B cell (primary cell): ENCODE results near the gene PCDHGC3. TPM values are rescaled to one million over a fixed set of nuclear protein-coding genes. Genes with fewer than 3 reads are reported as not detected.

ENCODE experiments used
- ATAC-seq: fragments of 200-7000 bp; cut with Tn5 transposase; one replicate; pipeline ENCODE4 v1.10.0; 2021; ENCODE audit warnings: low read depth, mild to moderate bottlenecking, moderate number of reproducible peaks, moderate library complexity
- CTCF ChIA-PET: fragments of 350-600 bp; sonication (Branson Sonifier 250); formaldehyde crosslinking; loops from one replicate; lab custom pipeline; 2021; ENCODE audit warnings: antibody characterized with exemption, inconsistent platforms; lab: Charles Lee
- POLR2A ChIA-PET: fragments of 350-600 bp; sonication (Branson Sonifier 250); formaldehyde crosslinking; loops from one replicate; lab custom pipeline; 2021; ENCODE audit warnings: antibody characterized with exemption; lab: Charles Lee
- DNase-seq: peaks from one replicate; pipeline ENCODE4 v3.0.0; 2013
- H2AFZ ChIP-seq: 2 replicates; pipeline ENCODE4 v1.6.1; 2012; ENCODE audit warnings: mild to moderate bottlenecking, low read depth, low read length; ENCODE audit not compliant: insufficient read depth, poor library complexity, severe bottlenecking
- H3K27ac ChIP-seq, 2 donors: 1 replicate in 1 of 2; 2 replicates in 1 of 2; pipeline ENCODE4 v1.5.1; 2012 to 2013; ENCODE audit warnings: low read length in 2 of 2, mild to moderate bottlenecking in 2 of 2, moderate library complexity in 1 of 2
- H3K27me3 ChIP-seq, 4 experiments: fragments of 200-600 bp in 1 of 4; sonication (generic) in 1 of 4; replicated peaks in 1 of 4; 1 replicate in 2 of 4; 2 replicates in 2 of 4; pipeline versions ENCODE4 v1.6.1 to v1.7.0; 2013 to 2016; ENCODE audit warnings: low read length in 3 of 4, mild to moderate bottlenecking in 2 of 4, mixed read lengths in 1 of 4, moderate library complexity in 1 of 4; ENCODE audit not compliant: insufficient read depth in 4 of 4, control insufficient read depth in 3 of 4; ENCODE audit errors: control extremely low read depth in 1 of 4
- H3K36me3 ChIP-seq, 2 experiments: replicated peaks in 1 of 2; 1 replicate in 1 of 2; 2 replicates in 1 of 2; pipeline versions ENCODE4 v1.6.1 to v1.7.1; 2013; ENCODE audit warnings: low read length in 1 of 2; ENCODE audit not compliant: insufficient read depth in 2 of 2, control insufficient read depth in 1 of 2; ENCODE audit errors: control extremely low read depth in 1 of 2, extremely low read depth in 1 of 2
- H3K4me1 ChIP-seq, 2 donors: fragments of 200-600 bp in 1 of 2; sonication (generic) in 1 of 2; 1 replicate in 1 of 2; 2 replicates in 1 of 2; pipeline versions ENCODE4 v1.5.1 to v1.6.1; 2013 to 2017; ENCODE audit warnings: low read length in 2 of 2; ENCODE audit not compliant: control insufficient read depth in 2 of 2, insufficient read depth in 2 of 2
- H3K4me2 ChIP-seq: replicated peaks from 2 replicates; pipeline ENCODE3; 2012; ENCODE audit warnings: mild to moderate bottlenecking, low read depth, low read length; ENCODE audit not compliant: poor library complexity, severe bottlenecking
- H3K4me3 ChIP-seq, 5 experiments: fragments of 200-600 bp in 1 of 5; sonication (generic) in 1 of 5; 1 replicate in 3 of 5; 2 replicates in 2 of 5; pipeline versions ENCODE4 v1.5.1 to v1.7.0; 2011 to 2016; ENCODE audit warnings: low read length in 4 of 5, mild to moderate bottlenecking in 4 of 5, low read depth in 2 of 5, control low read depth in 1 of 5, moderate library complexity in 1 of 5; ENCODE audit not compliant: insufficient read depth in 1 of 5; ENCODE audit errors: control extremely low read depth in 1 of 5, extremely low read depth in 1 of 5
- H3K79me2 ChIP-seq: fragments of 200-600 bp; sonication (generic); one replicate; pipeline ENCODE4 v1.6.0; 2016; ENCODE audit warnings: low read length; ENCODE audit not compliant: control insufficient read depth, insufficient read depth
- H3K9ac ChIP-seq: fragments of 200-600 bp; sonication (generic); 2 replicates; pipeline ENCODE4 v1.6.1; 2017; ENCODE audit warnings: mild to moderate bottlenecking, low read length, moderate library complexity
- H3K9me3 ChIP-seq, 3 donors: one replicate each; pipeline versions ENCODE4 v1.6.1 to v1.7.1; 2013; ENCODE audit warnings: low read length in 2 of 3; ENCODE audit not compliant: control insufficient read depth in 2 of 3, insufficient read depth in 1 of 3; ENCODE audit errors: control extremely low read depth in 1 of 3
- H4K20me1 ChIP-seq: 2 replicates; pipeline ENCODE4 v1.6.0; 2012; ENCODE audit warnings: mild to moderate bottlenecking, low read length; ENCODE audit not compliant: insufficient read depth, control insufficient read depth, poor library complexity, severe bottlenecking
- H3K27ac Mint-ChIP-seq: one replicate; pipeline ENCODE4 v1.8.0; 2021; ENCODE audit warnings: mixed read lengths
- H3K27me3 Mint-ChIP-seq: one replicate; pipeline ENCODE4 v1.8.0; 2021; ENCODE audit warnings: mixed read lengths
- H3K4me1 Mint-ChIP-seq: one replicate; pipeline ENCODE4 v1.8.0; 2021; ENCODE audit warnings: mixed read lengths
- H3K4me3 Mint-ChIP-seq: one replicate; pipeline ENCODE4 v1.8.0; 2021; ENCODE audit warnings: mixed read lengths
- H3K9me3 Mint-ChIP-seq: one replicate; pipeline ENCODE4 v1.8.0; 2022; ENCODE audit warnings: mixed read lengths; ENCODE audit not compliant: insufficient read depth
- CTCF ChIP-seq: fragments of 200-600 bp; IDR thresholded peaks from one replicate; pipeline ENCODE4 v1.8.0; 2022; ENCODE audit warnings: antibody characterized with exemption, mild to moderate bottlenecking
- EZH2 ChIP-seq: IDR thresholded peaks from 2 replicates; pipeline ENCODE4 v1.6.1; 2012; ENCODE audit warnings: borderline replicate concordance, low read depth, mild to moderate bottlenecking, moderate library complexity, low read length; ENCODE audit not compliant: insufficient read depth, poor library complexity, severe bottlenecking
- WGBS: methylation state at CpG from one replicate; pipeline ENCODE4 v1.1.5; 2013; ENCODE audit warnings: missing lambda C conversion rate; ENCODE audit not compliant: insufficient coverage; 5-methylcytosine and 5-hydroxymethylcytosine counted together
- intact Hi-C: fragments of 100-400 bp; cut with micrococcal nuclease; formaldehyde crosslinking; loops from one replicate; pipeline ENCODE4 v1.10.0; 2022
- polyA minus RNA-seq: library from RNA; depleted of rRNA, polyadenylated mRNA; stranded (reverse); fragments of >200 nt; gene quantifications from 2 replicates; pipeline ENCODE4 v1.2.3, GENCODE V29; 2012
- polyA plus RNA-seq: library from polyadenylated mRNA; depleted of rRNA; stranded (reverse); fragments of >200 nt; gene quantifications from 2 replicates; pipeline ENCODE4 v1.2.3, GENCODE V29; 2012
- total RNA-seq, 2 donors: library from RNA; stranded (reverse); fragments of 120-200 nt in 1 of 2; gene quantifications; 1 replicate in 1 of 2; 2 replicates in 1 of 2; pipeline versions ENCODE4 v1.2.3 to v1.2.4, GENCODE V29; 2013 to 2022

PCDHGC3 gene
- total RNA-seq = 1.9 and 2.0 TPM in 2 replicates
- total RNA-seq (2013) = 1.6 TPM
- polyA plus RNA-seq = 0.12 and 0.88 TPM in 2 replicates
- polyA minus RNA-seq = 1.00 and 1.7 TPM in 2 replicates

- Histone ChIP-seq H3K4me1 (peaks cover 23 to 32% of the 10 kb centered on the region in 2 donors), H3K36me3 (no peaks in the 10 kb centered on the region), H3K27me3 (peaks cover 0 to 47% (median 30%) of the 10 kb centered on the region in 4 experiments), H4K20me1 (no peaks in the 10 kb centered on the region), H3K4me2 (peak within 1 kb of the TSS; percentile 76), H3K9ac (peak within 1 kb of the TSS; percentile 60), H3K9me3 (peaks cover 0 to 13% (median 0%) of the 10 kb centered on the region in 3 donors), H3K4me3 (peak within 1 kb of the TSS; percentile 35 to 64 (median 49)), H2AFZ (peak within 1 kb of the TSS; percentile 66), H3K79me2 (no peaks in the 10 kb centered on the region), H3K27ac (no peak within 1 kb of the TSS)
- Mint-ChIP-seq H3K4me1 (peaks cover 29% of the 10 kb centered on the region), H3K27ac (peak within 1 kb of the TSS; percentile 47), H3K27me3 (peaks cover 36% of the 10 kb centered on the region), H3K4me3 (peak within 1 kb of the TSS; percentile 95), H3K9me3 (no peaks in the 10 kb centered on the region)
- no peak for TF ChIP-seq EZH2
- TF ChIP-seq CTCF = no peak
- intact Hi-C loops = loop anchor here (1.0 to 2.0 kb wide), 2 partner anchors 35 to 49 kb away; no protein-coding TSS in a partner anchor
- ATAC-seq (peak; percentile 95), DNase-seq (peak; percentile 65)
- POLR2A ChIA-PET = no interaction called here
- CTCF ChIA-PET = interaction anchor here (0.6 to 5.0 kb wide), 20 partner anchors 9 to 142 kb away, joined by 3 to 65 read pairs (median 6); partner anchors contain the start of genes DIAPH1, PCDHGA10, PCDHGA11 and PCDHGA12
- WGBS = under 1% methylated on average over 28 of the region's 28 CpGs
These were observed at the start of gene PCDHGC3 for GRCh38 chr5:141475625-141476131. PCDHGC3 (plus strand) TSS chr5:141475966; CDS start chr5:141476117, 151 bp downstream.

DNA sequence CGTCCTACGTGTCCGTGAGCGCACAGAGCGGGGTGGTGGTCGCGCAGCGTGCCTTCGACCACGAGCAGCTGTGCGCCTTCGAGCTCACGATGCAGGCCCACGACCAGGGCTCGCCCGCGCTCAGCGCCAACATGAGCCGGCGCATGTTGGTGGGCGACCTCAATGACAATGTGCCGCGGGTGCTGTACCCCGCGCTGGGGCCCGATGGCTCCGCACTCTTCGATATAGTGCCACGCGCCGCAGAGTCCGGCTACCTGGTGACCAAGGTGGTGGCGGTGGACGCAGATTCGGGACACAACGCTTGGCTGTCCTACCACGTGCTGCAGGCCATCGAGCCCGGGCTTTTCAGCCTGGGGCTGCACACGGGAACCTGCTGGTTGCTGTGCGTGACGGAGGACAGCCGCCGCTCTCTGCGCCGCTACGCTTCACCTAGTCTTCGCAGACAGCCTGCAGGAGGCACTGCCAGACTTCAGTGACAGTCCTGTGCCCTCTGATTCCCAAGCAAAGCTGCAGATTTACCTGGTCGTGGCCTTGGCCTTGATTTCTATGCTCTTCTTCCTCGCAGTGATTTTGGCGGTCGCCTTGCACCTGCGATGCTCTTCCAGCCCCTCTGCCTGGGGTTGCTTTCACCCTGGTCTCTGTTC lies 47.9 kb upstream of the PCDHGC3 start:
- CTCF ChIA-PET = interaction anchor here (0.7 to 4.4 kb wide), 7 partner anchors 15 to 140 kb away, joined by 3 to 68 read pairs (median 3); partner anchors contain the start of genes PCDHGA10 and PCDHGB3
- intact Hi-C loops = no loop called here

More for the DNA sequence above, 47.9 kb upstream of the PCDHGC3 start:
- DNase-seq = no peak
- Mint-ChIP-seq H3K27me3 (peaks cover 49% of the 10 kb centered on the region), H3K4me1 (peaks cover 7% of the 10 kb centered on the region), H3K9me3 (peaks cover 4% of the 10 kb centered on the region), H3K27ac (no peak overlapping the region), H3K4me3 (no peak overlapping the region)
- Histone ChIP-seq H3K36me3 (no peaks in the 10 kb centered on the region), H3K4me1 (peaks cover 15 to 17% of the 10 kb centered on the region in 2 donors), H4K20me1 (no peaks in the 10 kb centered on the region), H3K4me2 (no peak overlapping the region), H3K9ac (no peak overlapping the region), H2AFZ (no peak overlapping the region), H3K79me2 (no peaks in the 10 kb centered on the region), H3K27ac (no peak overlapping the region), H3K27me3 (peaks cover 0 to 55% (median 41%) of the 10 kb centered on the region in 4 experiments), H3K4me3 (no peak overlapping the region), H3K9me3 (peaks cover 0 to 54% (median 27%) of the 10 kb centered on the region in 3 donors)
- POLR2A ChIA-PET = no interaction called here
- ATAC-seq = no peak
- no peak for TF ChIP-seq EZH2
- no peak for TF ChIP-seq CTCF
- 64% methylated on average over 53 of the region's 53 CpGs for WGBS
